Amygdala (tissue), 56 donors: ENCODE results near the gene ACKR2.

Source experiments
- DNase-seq, 56 donors: peaks; one replicate each; lab custom pipeline; 2025; lab: John Stamatoyannopoulos, UW

The ACKR2 gene

DNA sequence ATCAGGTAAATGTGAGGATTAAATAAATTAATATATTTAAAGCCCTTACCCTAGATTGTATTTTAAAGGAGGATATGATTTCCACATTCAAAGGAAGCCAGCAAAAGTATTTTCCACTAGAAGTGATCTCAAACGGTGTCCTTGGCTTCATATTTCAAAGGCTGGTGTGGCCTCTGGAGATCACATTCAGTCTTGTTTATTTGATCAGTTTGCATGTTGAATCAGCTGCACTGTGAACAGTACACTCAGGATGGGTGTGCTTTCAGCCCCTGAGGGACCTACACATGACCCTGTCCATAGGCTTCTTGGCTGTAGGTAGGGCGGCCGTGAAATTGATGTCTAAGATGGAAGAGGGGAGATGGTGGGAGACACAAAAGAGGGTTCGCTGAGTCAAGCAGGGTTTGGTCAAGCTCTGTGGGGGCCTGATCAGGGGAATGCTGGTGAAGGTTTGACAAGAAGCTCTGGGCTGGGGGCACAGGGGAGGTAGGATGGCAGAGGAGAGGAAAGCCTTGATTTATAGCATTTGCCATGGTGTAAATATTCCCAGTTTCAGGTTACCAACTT is 44.6 kb downstream of the ACKR2 start:
- no peak for DNase-seq

GRCh38 chr3:42855219-42855546 is 45.9 kb downstream of the ACKR2 start:
- DNase-seq, result no peak

DNA sequence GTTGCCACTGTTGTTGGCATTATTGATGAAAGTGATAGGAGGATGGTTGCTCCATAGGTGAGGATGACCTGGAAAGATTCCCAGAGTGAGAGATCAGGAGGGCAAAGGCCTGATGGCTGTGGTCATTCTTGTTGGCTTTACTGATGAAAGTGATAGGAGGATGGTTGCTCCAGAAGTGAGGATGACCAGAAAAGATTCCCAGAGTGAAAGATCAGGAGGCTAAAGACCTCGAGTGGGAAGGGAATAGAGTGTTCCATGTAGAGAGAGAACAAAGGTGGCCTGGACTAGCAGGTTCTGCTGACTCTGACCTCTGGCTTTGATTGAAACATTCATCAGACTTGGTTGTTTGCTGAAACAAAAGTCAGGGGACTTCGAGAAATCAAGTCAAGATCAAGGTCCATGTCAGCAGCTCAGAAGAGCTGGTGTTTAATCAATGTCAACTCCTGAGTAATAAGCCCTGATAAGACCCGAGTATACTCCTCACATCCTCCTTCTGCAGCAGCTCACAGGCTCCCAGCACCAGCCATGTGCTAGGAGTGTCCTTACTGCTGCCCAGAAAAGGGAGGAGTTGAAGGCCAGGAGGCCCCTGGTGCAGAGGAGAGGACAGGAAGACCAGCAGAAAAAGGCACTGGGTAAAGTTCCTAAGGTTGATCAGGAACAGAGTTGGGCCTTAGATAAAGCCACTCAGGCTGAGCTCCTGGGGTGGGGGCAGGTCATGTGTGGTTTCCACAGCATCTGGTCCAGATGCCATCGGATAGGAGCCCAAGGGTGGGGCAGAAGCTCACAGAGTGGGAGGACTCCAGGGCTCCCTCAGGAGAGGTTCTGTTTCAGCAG is 46.5 kb downstream of the ACKR2 start:
- no peak for DNase-seq

DNA sequence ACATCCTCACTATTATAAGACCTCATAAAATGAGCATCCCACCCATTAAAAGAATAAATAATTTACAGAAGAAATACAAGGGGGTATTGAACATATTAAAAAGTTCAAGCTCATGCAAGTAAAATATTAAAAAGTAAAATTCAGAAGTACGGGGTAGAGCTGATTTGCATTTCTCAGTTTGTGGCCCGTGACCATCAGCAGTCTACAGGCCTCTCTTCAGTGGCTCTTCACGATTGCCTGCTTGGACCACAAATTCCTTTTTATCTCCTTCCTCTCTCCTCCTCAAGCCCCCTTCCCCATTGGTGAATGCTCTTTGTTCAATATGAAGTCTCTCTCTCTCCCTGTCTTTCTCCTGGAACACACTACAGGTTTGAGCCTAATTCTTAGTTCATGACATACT is 47.3 kb downstream of the ACKR2 start:
- DNase-seq, result no peak

DNA sequence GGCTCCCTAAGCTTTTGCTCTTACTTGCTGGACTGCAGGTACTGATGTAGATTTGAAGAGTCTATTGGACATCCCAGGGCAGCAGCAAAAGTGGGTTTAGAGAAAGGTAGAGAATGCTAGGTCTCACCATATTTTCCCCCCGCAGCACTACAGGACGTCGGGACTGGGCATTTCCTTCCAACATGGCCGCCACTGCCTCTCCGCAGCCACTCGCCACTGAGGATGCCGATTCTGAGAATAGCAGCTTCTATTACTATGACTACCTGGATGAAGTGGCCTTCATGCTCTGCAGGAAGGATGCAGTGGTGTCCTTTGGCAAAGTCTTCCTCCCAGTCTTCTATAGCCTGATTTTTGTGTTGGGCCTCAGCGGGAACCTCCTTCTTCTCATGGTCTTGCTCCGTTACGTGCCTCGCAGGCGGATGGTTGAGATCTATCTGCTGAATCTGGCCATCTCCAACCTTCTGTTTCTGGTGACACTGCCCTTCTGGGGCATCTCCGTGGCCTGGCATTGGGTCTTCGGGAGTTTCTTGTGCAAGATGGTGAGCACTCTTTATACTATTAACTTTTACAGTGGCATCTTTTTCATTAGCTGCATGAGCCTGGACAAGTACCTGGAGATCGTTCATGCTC is 55.2 kb downstream of the ACKR2 start:
- no peak for DNase-seq

- DNase-seq, result no peak
Measured at GRCh38 chr3:42865256-42865655, 56.0 kb downstream of the ACKR2 start.

DNA sequence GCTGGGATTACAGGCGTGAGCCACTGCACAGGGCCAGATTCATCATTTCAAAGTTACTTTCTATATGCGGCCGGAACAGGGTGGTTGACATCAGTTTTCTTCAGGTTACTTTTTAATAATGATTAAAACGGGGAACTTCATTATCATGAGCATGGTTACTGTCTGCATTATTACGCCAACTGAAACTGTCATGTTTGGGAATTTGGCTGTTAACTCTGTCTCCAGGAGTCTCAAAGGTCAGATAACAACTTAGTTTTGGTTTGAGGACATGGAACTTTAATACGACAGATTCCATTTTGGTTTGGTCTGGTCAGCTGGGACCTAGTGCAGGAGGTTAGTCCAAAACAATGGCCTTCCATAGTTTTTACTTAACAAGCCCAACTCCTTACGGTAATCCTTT is 57.9 kb downstream of the ACKR2 start:
- no peak for DNase-seq

DNA sequence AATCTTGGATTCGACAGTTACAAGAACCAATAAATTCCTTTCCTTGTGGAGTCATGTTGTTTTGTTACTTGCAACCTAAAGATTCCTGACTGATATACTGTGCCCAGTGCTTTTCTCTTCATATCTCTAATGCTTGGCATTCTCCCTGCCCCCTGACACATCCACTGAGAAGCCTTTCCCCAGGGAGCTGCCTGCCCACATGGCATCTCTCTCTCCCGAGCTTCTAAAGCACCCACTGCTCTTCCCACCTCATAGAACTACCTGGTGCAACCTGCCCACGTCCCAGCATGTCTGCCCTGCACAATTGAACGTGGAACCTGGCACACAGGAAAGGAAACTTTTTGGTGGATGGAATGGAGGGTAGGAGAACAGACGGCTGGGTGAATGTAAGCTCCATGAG is 59.6 kb downstream of the ACKR2 start:
- DNase-seq, result no peak

DNA sequence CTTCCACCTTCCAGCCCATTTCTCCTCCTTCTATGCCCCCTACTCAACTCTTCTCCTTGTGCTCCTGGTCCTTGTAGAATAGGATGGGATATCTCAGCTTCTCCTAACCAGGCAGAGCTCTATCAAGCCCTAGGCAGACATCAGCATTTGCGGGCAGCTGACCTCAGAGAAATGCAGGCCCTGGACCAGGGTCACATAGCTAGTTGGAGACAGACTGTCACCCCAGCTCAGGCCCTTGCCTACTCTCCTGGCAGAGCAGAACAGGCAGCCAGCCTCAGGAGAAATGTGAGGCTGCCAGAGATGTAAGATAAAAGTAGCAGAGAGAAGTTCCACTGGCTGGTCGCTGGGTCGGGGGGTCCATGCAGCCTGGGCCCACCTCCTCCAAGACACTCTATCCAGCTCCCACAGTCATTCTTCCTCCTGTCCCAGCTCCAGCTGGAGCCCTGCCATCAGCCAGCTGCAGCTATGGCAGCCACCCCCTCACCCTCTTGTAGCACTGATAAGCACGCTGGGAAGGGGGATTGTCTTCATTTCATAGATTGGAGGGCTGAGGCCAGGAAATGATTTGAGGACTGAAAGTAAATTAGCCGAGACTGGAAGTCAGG is 62.4 kb downstream of the ACKR2 start:
- peak in 14 of 56 donors; percentile 1 to 31 (median 16) for DNase-seq

DNA sequence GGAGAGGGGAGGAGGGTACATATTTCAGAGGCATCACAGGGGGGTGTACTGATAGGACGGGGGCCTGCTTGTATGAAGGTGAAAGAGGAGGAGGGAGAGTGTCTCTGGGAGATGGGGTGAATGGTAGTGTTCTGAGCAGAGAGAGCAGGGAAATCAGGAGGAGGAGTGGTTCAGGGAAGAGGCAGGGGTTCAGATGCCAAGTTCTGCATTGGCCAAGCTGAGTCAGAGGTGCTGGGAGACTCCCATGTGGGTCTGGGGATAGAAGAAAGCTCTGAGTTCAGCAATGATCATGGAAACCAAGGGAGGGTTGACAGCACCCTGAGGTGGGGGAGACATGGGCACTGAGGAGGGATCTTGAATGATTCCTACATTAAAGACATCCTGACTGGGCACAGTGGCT is 63.5 kb downstream of the ACKR2 start:
- DNase-seq, result no peak

GRCh38 chr3:42873221-42873982 is 64.2 kb downstream of the ACKR2 start:
- no peak for DNase-seq

- no peak for DNase-seq
Measured at GRCh38 chr3:42874749-42875148, 65.5 kb downstream of the ACKR2 start.

DNA sequence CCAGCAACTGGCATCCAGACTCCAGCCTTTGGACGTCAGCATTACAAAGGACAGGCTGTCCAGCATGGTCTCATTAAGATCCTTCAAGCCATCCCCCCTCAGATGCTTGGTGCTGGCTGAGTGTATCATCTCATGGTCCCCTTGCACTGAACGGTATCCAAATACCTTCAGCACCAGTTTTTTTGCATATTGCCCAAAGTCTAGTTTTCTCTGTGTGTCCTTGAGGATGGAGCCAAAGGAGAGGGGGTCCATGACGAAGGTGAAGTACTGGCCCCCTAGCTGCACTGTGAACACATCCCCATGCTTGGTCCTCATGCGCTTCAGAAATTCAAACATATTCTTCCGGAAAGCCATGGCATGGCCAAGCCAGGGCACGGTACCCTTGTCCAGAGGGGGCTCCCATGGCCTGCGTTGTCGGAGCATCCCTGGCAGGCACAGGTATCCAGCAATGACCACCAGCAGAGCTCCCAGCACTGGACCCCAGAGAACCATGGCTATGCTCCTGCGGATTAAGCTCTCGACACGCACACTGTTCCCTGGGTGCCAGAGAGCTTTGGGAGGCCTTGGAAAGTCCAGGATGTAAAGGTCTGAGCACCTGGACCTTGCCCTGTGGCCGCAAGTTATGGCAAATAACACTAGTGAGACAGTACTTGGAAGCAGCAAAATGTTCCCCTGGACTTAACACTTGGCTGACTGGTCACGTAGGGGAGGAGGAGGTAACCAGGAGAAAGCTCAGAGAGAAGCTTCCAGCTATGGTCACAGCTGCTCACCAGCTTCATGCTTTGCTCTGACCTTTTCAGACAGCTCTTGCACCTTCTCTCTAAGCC is 66.3 kb downstream of the ACKR2 start, which contains the start of gene CYP8B1:
Gene CYP8B1, minus strand, starts transcription at position 555 of the 827 bp plus-strand sequence. Its CDS starts 63 bp downstream, at position 492.
- no peak for DNase-seq

GRCh38 chr3:42876401-42876800 is 67.2 kb downstream of the ACKR2 start:
- DNase-seq, result no peak

DNA sequence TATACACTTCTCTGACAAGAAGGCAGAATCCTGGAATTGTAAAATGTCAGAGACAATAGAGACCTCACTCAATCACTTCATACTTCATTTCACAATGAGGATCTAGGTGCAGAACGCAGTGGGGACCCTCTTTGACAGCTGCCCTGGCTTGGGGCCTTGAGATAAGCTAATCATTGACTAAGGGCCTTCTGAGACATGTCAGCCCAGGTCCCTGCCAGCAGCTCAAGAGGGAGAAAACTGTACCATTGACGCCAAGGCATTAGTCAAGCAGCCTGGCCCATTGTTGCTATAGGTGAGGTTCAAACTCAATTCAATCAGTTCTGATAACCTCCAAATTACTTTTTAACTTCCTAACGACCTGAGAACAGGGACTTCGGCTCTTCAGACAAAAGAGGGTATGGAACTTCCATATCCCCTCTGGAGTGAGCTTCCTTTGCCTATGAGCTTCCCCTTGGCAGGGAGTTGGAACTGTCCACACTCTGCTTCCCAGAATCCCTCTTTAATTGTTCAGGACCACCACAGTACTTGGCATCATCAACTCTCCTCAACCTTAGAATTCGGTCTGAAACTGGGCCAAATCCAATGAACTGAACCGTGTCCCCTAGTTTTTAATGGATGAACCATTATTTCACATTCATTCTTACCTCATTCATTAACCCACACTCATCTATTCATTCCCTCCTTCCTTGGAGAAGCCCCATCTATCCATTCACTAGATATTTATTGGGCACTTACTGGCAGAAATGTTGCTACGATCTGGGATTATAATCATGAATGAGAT is 67.9 kb downstream of the ACKR2 start:
- no peak for DNase-seq

- DNase-seq, result no peak
Measured at GRCh38 chr3:42877881-42878280, 68.6 kb downstream of the ACKR2 start.

- no peak for DNase-seq
Measured at GRCh38 chr3:42880183-42880582, 70.9 kb downstream of the ACKR2 start.

DNA sequence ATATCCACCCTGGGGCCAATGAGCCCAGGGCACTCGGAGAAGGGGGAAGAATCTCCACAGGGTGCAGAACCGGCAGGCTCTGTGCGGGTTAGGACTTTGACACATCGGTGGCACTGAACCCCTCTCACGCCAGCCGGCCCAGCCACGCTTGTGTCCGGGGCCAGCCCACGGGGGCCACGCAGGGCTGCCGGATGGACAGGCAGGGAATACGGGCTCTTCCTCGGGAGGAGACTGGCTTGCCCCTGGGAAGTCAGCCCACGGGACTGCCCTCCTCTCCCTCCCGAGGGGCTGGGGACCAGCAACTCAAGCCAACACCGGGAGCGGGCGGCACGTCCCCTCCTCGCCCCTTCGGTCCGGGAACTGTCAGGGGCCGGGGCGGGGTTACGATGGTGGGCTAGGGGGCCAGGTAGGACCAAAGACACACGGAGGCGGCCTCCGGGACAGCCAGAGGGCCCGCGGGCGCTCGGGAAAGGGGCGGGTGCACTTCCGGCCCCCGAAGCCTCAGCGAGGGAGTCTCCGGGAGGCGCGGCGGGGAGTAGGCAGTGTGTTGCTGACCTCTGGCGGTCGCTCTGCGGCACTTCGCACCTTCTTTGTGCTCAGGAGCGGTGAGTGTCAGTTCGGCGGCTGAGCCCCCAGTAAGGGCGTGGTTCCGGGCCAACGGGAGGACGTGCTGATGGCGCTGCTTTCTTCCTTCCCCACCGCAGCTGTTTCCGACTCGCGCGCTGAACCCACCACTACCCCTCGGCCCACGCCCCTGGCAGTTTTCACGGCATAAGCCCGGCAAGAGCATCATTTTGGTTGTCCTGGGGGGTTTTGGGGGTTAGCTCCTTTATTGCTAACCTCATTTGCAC is 71.6 kb downstream of the ACKR2 start:
- peak in 54 of 56 donors; percentile 16 to 86 (median 64) for DNase-seq
